ENCODE results near the gene UPB1. TPM values are rescaled to one million over a fixed set of nuclear protein-coding genes. Genes with fewer than 3 reads are reported as not detected.

Gene UPB1
- total and polyA plus RNA-seq, 2 experiments from 2014 or later = 0.13 TPM; not detected in 1

DNA sequence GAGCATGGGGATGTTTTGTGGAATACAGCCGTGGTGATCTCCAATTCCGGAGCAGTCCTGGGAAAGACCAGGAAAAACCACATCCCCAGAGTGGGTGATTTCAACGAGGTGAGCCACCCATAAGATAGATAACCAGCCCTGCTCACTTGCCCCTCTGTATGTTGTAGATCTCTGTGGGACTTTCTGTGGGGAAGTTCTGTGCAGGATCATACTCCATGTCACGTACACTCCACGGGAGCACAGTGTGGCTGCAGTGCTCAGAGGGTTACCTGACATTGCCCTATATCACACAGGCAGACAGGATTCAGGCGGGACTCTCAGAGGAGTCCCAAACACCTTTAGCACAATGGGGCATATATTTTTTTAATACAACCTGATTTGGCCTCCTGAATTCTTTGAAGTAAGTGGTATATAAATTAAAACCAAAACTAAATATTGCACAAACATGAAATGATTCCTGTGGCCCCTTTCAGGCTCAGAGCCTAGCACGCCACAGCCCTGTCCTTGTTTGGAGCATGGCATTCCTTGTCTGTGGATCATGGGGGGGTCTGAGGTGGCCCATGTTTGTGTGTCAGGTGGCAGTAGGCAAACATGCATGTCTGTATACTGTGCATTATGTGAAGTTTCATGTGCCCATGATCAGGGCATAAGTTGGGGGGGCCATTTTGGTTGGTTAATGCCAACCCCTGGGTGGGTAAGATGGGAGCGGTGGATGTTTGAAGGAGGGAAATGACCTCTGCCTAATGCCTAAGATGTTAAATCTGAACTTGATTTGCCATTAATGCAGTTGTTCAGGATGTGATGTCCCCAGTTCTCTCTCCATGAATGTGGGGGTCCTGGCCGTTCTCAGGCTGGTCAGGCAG lies 18.5 kb downstream of the UPB1 start (continued):
- TF ChIP-seq, protein P1, sequence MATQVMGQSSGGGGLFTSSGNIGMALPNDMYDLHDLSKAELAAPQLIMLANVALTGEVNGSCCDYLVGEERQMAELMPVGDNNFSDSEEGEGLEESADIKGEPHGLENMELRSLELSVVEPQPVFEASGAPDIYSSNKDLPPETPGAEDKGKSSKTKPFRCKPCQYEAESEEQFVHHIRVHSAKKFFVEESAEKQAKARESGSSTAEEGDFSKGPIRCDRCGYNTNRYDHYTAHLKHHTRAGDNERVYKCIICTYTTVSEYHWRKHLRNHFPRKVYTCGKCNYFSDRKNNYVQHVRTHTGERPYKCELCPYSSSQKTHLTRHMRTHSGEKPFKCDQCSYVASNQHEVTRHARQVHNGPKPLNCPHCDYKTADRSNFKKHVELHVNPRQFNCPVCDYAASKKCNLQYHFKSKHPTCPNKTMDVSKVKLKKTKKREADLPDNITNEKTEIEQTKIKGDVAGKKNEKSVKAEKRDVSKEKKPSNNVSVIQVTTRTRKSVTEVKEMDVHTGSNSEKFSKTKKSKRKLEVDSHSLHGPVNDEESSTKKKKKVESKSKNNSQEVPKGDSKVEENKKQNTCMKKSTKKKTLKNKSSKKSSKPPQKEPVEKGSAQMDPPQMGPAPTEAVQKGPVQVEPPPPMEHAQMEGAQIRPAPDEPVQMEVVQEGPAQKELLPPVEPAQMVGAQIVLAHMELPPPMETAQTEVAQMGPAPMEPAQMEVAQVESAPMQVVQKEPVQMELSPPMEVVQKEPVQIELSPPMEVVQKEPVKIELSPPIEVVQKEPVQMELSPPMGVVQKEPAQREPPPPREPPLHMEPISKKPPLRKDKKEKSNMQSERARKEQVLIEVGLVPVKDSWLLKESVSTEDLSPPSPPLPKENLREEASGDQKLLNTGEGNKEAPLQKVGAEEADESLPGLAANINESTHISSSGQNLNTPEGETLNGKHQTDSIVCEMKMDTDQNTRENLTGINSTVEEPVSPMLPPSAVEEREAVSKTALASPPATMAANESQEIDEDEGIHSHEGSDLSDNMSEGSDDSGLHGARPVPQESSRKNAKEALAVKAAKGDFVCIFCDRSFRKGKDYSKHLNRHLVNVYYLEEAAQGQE (IDR thresholded peaks at IDR 0.05; ENCODE audit: unreplicated experiment) = no peak

DNA sequence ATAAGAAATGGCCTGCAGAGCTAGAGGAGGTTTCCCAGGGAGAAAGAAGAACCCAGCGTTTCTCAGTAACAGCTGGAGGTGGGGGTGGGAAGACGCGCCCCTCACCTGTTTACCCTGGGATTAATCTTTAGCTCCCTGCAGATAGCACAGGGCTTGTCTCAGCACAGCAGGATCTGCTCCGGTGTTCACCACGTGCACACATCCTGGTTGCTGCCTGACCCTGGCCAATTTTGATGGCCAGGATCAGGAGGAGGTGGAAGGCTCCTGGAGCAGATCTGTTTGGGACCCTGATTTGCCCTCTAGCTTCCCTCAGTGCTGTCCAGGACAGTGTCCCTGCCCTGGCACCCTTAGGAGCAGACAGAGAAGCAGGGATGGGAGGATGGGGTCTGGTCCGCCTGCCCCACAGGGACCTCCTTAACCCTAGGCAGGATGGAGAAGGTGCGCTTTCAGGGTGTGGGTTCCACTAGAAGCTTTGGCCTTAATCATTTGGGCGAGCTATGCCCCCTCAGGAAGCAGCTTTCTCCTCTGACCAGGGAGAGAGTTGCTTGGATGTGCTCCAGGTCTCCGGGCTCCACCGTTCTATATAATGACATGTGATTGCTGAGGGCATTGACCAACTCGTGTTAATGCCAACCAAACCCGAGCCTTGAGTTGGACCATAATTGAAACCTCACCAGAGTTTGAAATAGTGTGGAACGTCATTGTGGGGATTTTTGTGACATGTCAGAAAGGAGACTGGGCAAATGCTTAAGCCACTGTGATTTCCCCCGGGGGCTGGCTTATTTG lies 19.3 kb downstream of the UPB1 start:
- no peak overlapping the region for H3K27ac ChIP-seq (ENCODE audit: low read depth)
- H3K9me2 ChIP-seq (ENCODE audit: insufficient read depth) = no peaks in the 10 kb centered on the region
- H3K4me2 ChIP-seq = no peak overlapping the region
- no peaks in the 10 kb centered on the region for H3K36me3 ChIP-seq (ENCODE audit: insufficient read depth)
- Mint-ChIP-seq H3K36me3 (ENCODE audit: low read depth) (no peaks in the 10 kb centered on the region), H3K4me1 (peaks cover 15% of the 10 kb centered on the region), H3K4me3 (no peak overlapping the region), H3K27ac (no peak overlapping the region), H3K27me3 (ENCODE audit: insufficient read depth, low read depth, poor library complexity) (peaks cover 16% of the 10 kb centered on the region), H3K9me3 (no peaks in the 10 kb centered on the region)
- peaks cover 20% of the 10 kb centered on the region; the same call in 1 of the 2 replicates for H3K4me1 ChIP-seq (ENCODE audit: insufficient read depth)
- no peak for DNase-seq (ENCODE audit: low spot score)
- H3F3A ChIP-seq (replicated peaks; ENCODE audit: low read depth) = no peaks in the 10 kb centered on the region
- no peaks in the 10 kb centered on the region for H3K79me2 ChIP-seq (replicated peaks; ENCODE audit: insufficient read depth)
- peak overlapping the region; percentile 74; the same call in 1 of the 2 replicates for H2AFZ ChIP-seq
- no peak for ATAC-seq
- H4K20me1 ChIP-seq (replicated peaks; ENCODE audit: insufficient read depth) = no peaks in the 10 kb centered on the region
- H3K27me3 ChIP-seq (ENCODE audit: insufficient read depth) = no peaks in the 10 kb centered on the region
- no peak overlapping the region for H3K4me3 ChIP-seq
- TF ChIP-seq STAT1 (IDR thresholded peaks at IDR 0.05; ENCODE audit: unreplicated experiment) = no peak
- TF ChIP-seq, protein P2, sequence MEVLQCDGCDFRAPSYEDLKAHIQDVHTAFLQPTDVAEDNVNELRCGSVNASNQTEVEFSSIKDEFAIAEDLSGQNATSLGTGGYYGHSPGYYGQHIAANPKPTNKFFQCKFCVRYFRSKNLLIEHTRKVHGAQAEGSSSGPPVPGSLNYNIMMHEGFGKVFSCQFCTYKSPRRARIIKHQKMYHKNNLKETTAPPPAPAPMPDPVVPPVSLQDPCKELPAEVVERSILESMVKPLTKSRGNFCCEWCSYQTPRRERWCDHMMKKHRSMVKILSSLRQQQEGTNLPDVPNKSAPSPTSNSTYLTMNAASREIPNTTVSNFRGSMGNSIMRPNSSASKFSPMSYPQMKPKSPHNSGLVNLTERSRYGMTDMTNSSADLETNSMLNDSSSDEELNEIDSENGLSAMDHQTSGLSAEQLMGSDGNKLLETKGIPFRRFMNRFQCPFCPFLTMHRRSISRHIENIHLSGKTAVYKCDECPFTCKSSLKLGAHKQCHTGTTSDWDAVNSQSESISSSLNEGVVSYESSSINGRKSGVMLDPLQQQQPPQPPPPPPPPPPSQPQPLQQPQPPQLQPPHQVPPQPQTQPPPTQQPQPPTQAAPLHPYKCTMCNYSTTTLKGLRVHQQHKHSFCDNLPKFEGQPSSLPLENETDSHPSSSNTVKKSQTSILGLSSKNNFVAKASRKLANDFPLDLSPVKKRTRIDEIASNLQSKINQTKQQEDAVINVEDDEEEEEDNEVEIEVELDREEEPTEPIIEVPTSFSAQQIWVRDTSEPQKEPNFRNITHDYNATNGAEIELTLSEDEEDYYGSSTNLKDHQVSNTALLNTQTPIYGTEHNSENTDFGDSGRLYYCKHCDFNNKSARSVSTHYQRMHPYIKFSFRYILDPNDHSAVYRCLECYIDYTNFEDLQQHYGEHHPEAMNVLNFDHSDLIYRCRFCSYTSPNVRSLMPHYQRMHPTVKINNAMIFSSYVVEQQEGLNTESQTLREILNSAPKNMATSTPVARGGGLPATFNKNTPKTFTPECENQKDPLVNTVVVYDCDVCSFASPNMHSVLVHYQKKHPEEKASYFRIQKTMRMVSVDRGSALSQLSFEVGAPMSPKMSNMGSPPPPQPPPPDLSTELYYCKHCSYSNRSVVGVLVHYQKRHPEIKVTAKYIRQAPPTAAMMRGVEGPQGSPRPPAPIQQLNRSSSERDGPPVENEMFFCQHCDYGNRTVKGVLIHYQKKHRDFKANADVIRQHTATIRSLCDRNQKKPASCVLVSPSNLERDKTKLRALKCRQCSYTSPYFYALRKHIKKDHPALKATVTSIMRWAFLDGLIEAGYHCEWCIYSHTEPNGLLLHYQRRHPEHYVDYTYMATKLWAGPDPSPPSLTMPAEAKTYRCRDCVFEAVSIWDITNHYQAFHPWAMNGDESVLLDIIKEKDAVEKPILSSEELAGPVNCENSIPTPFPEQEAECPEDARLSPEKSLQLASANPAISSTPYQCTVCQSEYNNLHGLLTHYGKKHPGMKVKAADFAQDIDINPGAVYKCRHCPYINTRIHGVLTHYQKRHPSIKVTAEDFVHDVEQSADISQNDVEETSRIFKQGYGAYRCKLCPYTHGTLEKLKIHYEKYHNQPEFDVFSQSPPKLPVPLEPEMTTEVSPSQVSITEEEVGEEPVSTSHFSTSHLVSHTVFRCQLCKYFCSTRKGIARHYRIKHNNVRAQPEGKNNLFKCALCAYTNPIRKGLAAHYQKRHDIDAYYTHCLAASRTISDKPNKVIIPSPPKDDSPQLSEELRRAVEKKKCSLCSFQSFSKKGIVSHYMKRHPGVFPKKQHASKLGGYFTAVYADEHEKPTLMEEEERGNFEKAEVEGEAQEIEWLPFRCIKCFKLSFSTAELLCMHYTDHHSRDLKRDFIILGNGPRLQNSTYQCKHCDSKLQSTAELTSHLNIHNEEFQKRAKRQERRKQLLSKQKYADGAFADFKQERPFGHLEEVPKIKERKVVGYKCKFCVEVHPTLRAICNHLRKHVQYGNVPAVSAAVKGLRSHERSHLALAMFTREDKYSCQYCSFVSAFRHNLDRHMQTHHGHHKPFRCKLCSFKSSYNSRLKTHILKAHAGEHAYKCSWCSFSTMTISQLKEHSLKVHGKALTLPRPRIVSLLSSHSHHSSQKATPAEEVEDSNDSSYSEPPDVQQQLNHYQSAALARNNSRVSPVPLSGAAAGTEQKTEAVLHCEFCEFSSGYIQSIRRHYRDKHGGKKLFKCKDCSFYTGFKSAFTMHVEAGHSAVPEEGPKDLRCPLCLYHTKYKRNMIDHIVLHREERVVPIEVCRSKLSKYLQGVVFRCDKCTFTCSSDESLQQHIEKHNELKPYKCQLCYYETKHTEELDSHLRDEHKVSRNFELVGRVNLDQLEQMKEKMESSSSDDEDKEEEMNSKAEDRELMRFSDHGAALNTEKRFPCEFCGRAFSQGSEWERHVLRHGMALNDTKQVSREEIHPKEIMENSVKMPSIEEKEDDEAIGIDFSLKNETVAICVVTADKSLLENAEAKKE (CRISPR knock-in tag; IDR thresholded peaks at IDR 0.05) = no peak
- TF ChIP-seq, protein P3, sequence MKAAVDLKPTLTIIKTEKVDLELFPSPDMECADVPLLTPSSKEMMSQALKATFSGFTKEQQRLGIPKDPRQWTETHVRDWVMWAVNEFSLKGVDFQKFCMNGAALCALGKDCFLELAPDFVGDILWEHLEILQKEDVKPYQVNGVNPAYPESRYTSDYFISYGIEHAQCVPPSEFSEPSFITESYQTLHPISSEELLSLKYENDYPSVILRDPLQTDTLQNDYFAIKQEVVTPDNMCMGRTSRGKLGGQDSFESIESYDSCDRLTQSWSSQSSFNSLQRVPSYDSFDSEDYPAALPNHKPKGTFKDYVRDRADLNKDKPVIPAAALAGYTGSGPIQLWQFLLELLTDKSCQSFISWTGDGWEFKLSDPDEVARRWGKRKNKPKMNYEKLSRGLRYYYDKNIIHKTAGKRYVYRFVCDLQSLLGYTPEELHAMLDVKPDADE (IDR thresholded peaks at IDR 0.05) = no peak
- no peak for TF ChIP-seq POLR2AphosphoS5 (IDR thresholded peaks at IDR 0.05; ENCODE audit: low read depth)
- TF ChIP-seq ZNF114 (CRISPR knock-in tag; IDR thresholded peaks at IDR 0.05) = no peak
- no peak for TF ChIP-seq NANOG (IDR thresholded peaks at IDR 0.05; ENCODE audit: borderline replicate concordance)
- TF ChIP-seq CREB1 (CRISPR knock-in tag; IDR thresholded peaks at IDR 0.05; ENCODE audit: low read depth) = no peak
- TF ChIP-seq, protein P4, sequence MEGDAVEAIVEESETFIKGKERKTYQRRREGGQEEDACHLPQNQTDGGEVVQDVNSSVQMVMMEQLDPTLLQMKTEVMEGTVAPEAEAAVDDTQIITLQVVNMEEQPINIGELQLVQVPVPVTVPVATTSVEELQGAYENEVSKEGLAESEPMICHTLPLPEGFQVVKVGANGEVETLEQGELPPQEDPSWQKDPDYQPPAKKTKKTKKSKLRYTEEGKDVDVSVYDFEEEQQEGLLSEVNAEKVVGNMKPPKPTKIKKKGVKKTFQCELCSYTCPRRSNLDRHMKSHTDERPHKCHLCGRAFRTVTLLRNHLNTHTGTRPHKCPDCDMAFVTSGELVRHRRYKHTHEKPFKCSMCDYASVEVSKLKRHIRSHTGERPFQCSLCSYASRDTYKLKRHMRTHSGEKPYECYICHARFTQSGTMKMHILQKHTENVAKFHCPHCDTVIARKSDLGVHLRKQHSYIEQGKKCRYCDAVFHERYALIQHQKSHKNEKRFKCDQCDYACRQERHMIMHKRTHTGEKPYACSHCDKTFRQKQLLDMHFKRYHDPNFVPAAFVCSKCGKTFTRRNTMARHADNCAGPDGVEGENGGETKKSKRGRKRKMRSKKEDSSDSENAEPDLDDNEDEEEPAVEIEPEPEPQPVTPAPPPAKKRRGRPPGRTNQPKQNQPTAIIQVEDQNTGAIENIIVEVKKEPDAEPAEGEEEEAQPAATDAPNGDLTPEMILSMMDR (conservative IDR thresholded peaks at IDR 0.05; ENCODE audit: low read depth in 2 of 2) = no peak
- TF ChIP-seq EZH2 (IDR thresholded peaks at IDR 0.05; ENCODE audit: low read depth, unreplicated experiment) = no peak
